DND-41 (cell line): ENCODE data around the gene SLC38A8.

Experiments
- ATAC-seq: fragments of 200-7000 bp; cut with Tn5 transposase; 3 replicates; pipeline ENCODE4 v1.9.1; 2021; ENCODE audit warnings: low read depth; ENCODE audit not compliant: insufficient read depth
- DNase-seq: peaks from one replicate; pipeline ENCODE4 v3.0.0-alpha.2; 2020
- H2AFZ ChIP-seq: 2 replicates; pipeline ENCODE4 v1.6.0; 2012; ENCODE audit warnings: low read depth, low read length
- H3K27ac ChIP-seq: 2 replicates; pipeline ENCODE4 v1.5.1; 2012; ENCODE audit warnings: low read length, inconsistent platforms
- H3K27me3 ChIP-seq: fragments of 200-600 bp; sonication (generic); 2 replicates; pipeline ENCODE4 v1.6.0; 2012; ENCODE audit warnings: low read length, mild to moderate bottlenecking, inconsistent platforms; ENCODE audit not compliant: insufficient read depth, poor library complexity
- H3K36me3 ChIP-seq: 2 replicates; pipeline ENCODE4 v1.5.1; 2012; ENCODE audit warnings: low read length, inconsistent platforms; ENCODE audit not compliant: insufficient read depth
- H3K4me1 ChIP-seq: 2 replicates; pipeline ENCODE4 v1.5.1; 2012; ENCODE audit warnings: mild to moderate bottlenecking, low read length; ENCODE audit not compliant: insufficient read depth
- H3K4me2 ChIP-seq: 2 replicates; pipeline ENCODE4 v1.6.0; 2012; ENCODE audit warnings: mild to moderate bottlenecking, moderate library complexity, low read length, inconsistent platforms; ENCODE audit not compliant: insufficient read depth
- H3K4me3 ChIP-seq, 2 experiments: fragments of 200-600 bp in 1 of 2; shearing (Covaris generic) in 1 of 2; 2 replicates each; pipeline ENCODE4 v1.5.1; 2012 to 2016; ENCODE audit warnings: inconsistent platforms in 2 of 2, low read length in 2 of 2, mild to moderate bottlenecking in 2 of 2, low read depth in 1 of 2, moderate library complexity in 1 of 2
- H3K79me2 ChIP-seq: 2 replicates; pipeline ENCODE4 v1.6.0; 2012; ENCODE audit warnings: low read length, inconsistent platforms; ENCODE audit not compliant: insufficient read depth
- H3K9ac ChIP-seq: 2 replicates; pipeline ENCODE4 v1.6.0; 2012; ENCODE audit warnings: low read depth, mild to moderate bottlenecking, inconsistent platforms, low read length, moderate library complexity
- H3K9me3 ChIP-seq: 2 replicates; pipeline ENCODE4 v1.5.1; 2012; ENCODE audit warnings: low read length, moderate library complexity, mild to moderate bottlenecking, inconsistent platforms; ENCODE audit not compliant: insufficient read depth, severe bottlenecking
- H4K20me1 ChIP-seq: 2 replicates; pipeline ENCODE4 v1.6.0; 2012; ENCODE audit warnings: low read length; ENCODE audit not compliant: insufficient read depth
- CTCF ChIP-seq: IDR thresholded peaks from 2 replicates; pipeline ENCODE4 v1.5.1; 2012; ENCODE audit warnings: borderline replicate concordance, low read length, moderate library complexity, mild to moderate bottlenecking; ENCODE audit not compliant: poor library complexity, severe bottlenecking; ENCODE audit errors: extremely low read depth
- EZH2 ChIP-seq: IDR thresholded peaks from 3 replicates; pipeline ENCODE4 v1.6.1; 2012; ENCODE audit warnings: borderline replicate concordance, low read depth, mild to moderate bottlenecking, moderate library complexity, low read length, inconsistent platforms; ENCODE audit not compliant: severe bottlenecking

SLC38A8 gene

GRCh38 chr16:84055801-84056634, 13.4 kb upstream of the SLC38A8 start:
- no peaks in the 10 kb centered on the region for H3K4me1 ChIP-seq
- 0 out of 2 replicates have a peak, but pooled peaks cover 2% of the 10 kb centered on the region for H3K79me2 ChIP-seq
- ATAC-seq (no peak), DNase-seq (no peak)
- H3K9ac ChIP-seq = no peak overlapping the region
- no peak overlapping the region for H3K4me3 ChIP-seq
- no peaks in the 10 kb centered on the region for H3K9me3 ChIP-seq
- H3K27ac ChIP-seq = no peak overlapping the region
- H3K4me2 ChIP-seq = no peak overlapping the region
- H4K20me1 ChIP-seq = peaks cover 16% of the 10 kb centered on the region
- TF ChIP-seq EZH2 (no peak), CTCF (no peak)
- H2AFZ ChIP-seq = no peak overlapping the region
- peaks cover 90% of the 10 kb centered on the region for H3K36me3 ChIP-seq
- no peaks in the 10 kb centered on the region for H3K27me3 ChIP-seq

- Histone ChIP-seq H4K20me1 (peaks cover 11% of the 10 kb centered on the region; the same call in 1 of the 2 replicates), H3K4me3 (no peak overlapping the region), H3K27ac (no peak overlapping the region), H3K4me2 (no peak overlapping the region), H2AFZ (no peak overlapping the region), H3K79me2 (0 out of 2 replicates have a peak, but pooled peaks cover 2% of the 10 kb centered on the region), H3K9me3 (no peaks in the 10 kb centered on the region), H3K4me1 (no peaks in the 10 kb centered on the region), H3K27me3 (no peaks in the 10 kb centered on the region), H3K36me3 (peaks cover 87% of the 10 kb centered on the region), H3K9ac (no peak overlapping the region)
- ATAC-seq (no peak), DNase-seq (no peak)
- TF ChIP-seq EZH2 (no peak), CTCF (no peak)
Observed at GRCh38 chr16:84055366-84055765, 12.8 kb upstream of the SLC38A8 start.

GRCh38 chr16:84054916-84055315, 12.3 kb upstream of the SLC38A8 start:
- Histone ChIP-seq H3K27me3 (no peaks in the 10 kb centered on the region), H3K4me3 (no peak overlapping the region), H4K20me1 (peaks cover 11% of the 10 kb centered on the region; the same call in 1 of the 2 replicates), H3K9me3 (no peaks in the 10 kb centered on the region), H3K4me2 (no peak overlapping the region), H3K27ac (no peak overlapping the region), H3K4me1 (no peaks in the 10 kb centered on the region), H3K36me3 (peaks cover 87% of the 10 kb centered on the region), H2AFZ (no peak overlapping the region), H3K79me2 (0 out of 2 replicates have a peak, but pooled peaks cover 2% of the 10 kb centered on the region), H3K9ac (no peak overlapping the region)
- DNase-seq (no peak), ATAC-seq (no peak)
- TF ChIP-seq EZH2 (no peak), CTCF (no peak)
